ENCODE results near the gene GPR82.

- TF ChIP-seq CTCF (optimal IDR thresholded peaks at IDR 0.05 in 1 of 3, IDR thresholded peaks at IDR 0.05 in 1 of 3, conservative IDR thresholded peaks at IDR 0.05 in 1 of 3; ENCODE audit: extremely low read depth in 1 of 3, insufficient read depth in 2 of 3, low read length in 3 of 3) (no peak), EZH2 (IDR thresholded peaks at IDR 0.05; ENCODE audit: low read length) (no peak)
These were observed 8.3 kb downstream of the GPR82 start for GRCh38 chrX:41732260-41732659.
